NCI-H748 (cell line): ENCODE measurements around the gene PRTN3.

Source experiments
- DNase-seq: peaks from one replicate; lab custom pipeline; 2025; ENCODE audit not compliant: unreplicated experiment; lab: John Stamatoyannopoulos, UW

The PRTN3 gene

GRCh38 chr19:803099-803561 is 37.7 kb upstream of the PRTN3 start:
- no peak for DNase-seq

- no peak for DNase-seq
Measured at GRCh38 chr19:803686-804418, 36.9 kb upstream of the PRTN3 start.

GRCh38 chr19:804419-805165 is 36.2 kb upstream of the PRTN3 start:
- DNase-seq = no peak

- no peak for DNase-seq
Measured at GRCh38 chr19:805166-805551, 35.6 kb upstream of the PRTN3 start.

- DNase-seq = no peak
Measured at GRCh38 chr19:805600-806550, 34.9 kb upstream of the PRTN3 start.

GRCh38 chr19:806815-807421 is 33.9 kb upstream of the PRTN3 start:
- DNase-seq = no peak

- no peak for DNase-seq
Measured at GRCh38 chr19:807627-808422, 33.0 kb upstream of the PRTN3 start.

GRCh38 chr19:808423-808775 is 32.4 kb upstream of the PRTN3 start:
- DNase-seq = no peak

GRCh38 chr19:810077-810855 is 30.5 kb upstream of the PRTN3 start:
- DNase-seq = no peak

GRCh38 chr19:810883-811489 is 29.8 kb upstream of the PRTN3 start:
- DNase-seq = no peak

- DNase-seq = no peak
Measured at GRCh38 chr19:811506-812048, 29.2 kb upstream of the PRTN3 start.

GRCh38 chr19:812049-812746 is 28.6 kb upstream of the PRTN3 start:
- DNase-seq = no peak

GRCh38 chr19:812747-813218 is 28.0 kb upstream of the PRTN3 start:
- no peak for DNase-seq

GRCh38 chr19:813219-814151 is 27.3 kb upstream of the PRTN3 start:
- DNase-seq = no peak

- no peak for DNase-seq
Measured at GRCh38 chr19:814152-815078, 26.4 kb upstream of the PRTN3 start.
